DOHH2 (cell line): ENCODE data around the gene ATP4A.
"Not testable (repeated sequence)": the region's sequence is repeated elsewhere in the genome, so short reads cannot be mapped to it uniquely, and the experiment has no call there.

Source experiments
- CTCF ChIP-seq: fragments of 200-600 bp; sonication (generic); IDR thresholded peaks from one replicate; pipeline ENCODE4 v1.5.1; 2014; ENCODE audit warnings: antibody characterized with exemption, mild to moderate bottlenecking, low read depth, low read length; ENCODE audit not compliant: poor library complexity, severe bottlenecking
- EZH2phosphoT487 ChIP-seq: fragments of 200-600 bp; sonication (generic); IDR thresholded peaks from 2 replicates; pipeline ENCODE4 v1.6.1; 2017; ENCODE audit warnings: borderline replicate concordance, mild to moderate bottlenecking, antibody characterized with exemption, low read length, moderate library complexity, mixed read lengths

- not testable (repeated sequence) for TF ChIP-seq CTCF, EZH2phosphoT487
Measured at GRCh38 chr19:35595026-35595425, 31.6 kb upstream of the ATP4A start.
